VCaP (cell line): ENCODE measurements around the gene TMEM131.
A peak's percentile ranks its signal among the peaks of the same experiment; 100 is the strongest.
"Not testable (repeated sequence)": the region's sequence is repeated elsewhere in the genome, so short reads cannot be mapped to it uniquely, and the experiment has no call there.

Experiments used
- H3K27ac ChIP-seq: fragments of 450-650 bp; 2 replicates; pipeline ENCODE4 v1.5.1; 2017
- TF ChIP-seq, protein P1 (sequence below): fragments of 450-650 bp; conservative IDR thresholded peaks from 2 replicates; pipeline ENCODE4 v1.5.1; 2017; ENCODE audit warnings: mild to moderate bottlenecking, moderate library complexity

Gene TMEM131, protein sequence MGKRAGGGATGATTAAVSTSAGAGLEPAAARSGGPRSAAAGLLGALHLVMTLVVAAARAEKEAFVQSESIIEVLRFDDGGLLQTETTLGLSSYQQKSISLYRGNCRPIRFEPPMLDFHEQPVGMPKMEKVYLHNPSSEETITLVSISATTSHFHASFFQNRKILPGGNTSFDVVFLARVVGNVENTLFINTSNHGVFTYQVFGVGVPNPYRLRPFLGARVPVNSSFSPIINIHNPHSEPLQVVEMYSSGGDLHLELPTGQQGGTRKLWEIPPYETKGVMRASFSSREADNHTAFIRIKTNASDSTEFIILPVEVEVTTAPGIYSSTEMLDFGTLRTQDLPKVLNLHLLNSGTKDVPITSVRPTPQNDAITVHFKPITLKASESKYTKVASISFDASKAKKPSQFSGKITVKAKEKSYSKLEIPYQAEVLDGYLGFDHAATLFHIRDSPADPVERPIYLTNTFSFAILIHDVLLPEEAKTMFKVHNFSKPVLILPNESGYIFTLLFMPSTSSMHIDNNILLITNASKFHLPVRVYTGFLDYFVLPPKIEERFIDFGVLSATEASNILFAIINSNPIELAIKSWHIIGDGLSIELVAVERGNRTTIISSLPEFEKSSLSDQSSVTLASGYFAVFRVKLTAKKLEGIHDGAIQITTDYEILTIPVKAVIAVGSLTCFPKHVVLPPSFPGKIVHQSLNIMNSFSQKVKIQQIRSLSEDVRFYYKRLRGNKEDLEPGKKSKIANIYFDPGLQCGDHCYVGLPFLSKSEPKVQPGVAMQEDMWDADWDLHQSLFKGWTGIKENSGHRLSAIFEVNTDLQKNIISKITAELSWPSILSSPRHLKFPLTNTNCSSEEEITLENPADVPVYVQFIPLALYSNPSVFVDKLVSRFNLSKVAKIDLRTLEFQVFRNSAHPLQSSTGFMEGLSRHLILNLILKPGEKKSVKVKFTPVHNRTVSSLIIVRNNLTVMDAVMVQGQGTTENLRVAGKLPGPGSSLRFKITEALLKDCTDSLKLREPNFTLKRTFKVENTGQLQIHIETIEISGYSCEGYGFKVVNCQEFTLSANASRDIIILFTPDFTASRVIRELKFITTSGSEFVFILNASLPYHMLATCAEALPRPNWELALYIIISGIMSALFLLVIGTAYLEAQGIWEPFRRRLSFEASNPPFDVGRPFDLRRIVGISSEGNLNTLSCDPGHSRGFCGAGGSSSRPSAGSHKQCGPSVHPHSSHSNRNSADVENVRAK (N-terminal part only)

DNA sequence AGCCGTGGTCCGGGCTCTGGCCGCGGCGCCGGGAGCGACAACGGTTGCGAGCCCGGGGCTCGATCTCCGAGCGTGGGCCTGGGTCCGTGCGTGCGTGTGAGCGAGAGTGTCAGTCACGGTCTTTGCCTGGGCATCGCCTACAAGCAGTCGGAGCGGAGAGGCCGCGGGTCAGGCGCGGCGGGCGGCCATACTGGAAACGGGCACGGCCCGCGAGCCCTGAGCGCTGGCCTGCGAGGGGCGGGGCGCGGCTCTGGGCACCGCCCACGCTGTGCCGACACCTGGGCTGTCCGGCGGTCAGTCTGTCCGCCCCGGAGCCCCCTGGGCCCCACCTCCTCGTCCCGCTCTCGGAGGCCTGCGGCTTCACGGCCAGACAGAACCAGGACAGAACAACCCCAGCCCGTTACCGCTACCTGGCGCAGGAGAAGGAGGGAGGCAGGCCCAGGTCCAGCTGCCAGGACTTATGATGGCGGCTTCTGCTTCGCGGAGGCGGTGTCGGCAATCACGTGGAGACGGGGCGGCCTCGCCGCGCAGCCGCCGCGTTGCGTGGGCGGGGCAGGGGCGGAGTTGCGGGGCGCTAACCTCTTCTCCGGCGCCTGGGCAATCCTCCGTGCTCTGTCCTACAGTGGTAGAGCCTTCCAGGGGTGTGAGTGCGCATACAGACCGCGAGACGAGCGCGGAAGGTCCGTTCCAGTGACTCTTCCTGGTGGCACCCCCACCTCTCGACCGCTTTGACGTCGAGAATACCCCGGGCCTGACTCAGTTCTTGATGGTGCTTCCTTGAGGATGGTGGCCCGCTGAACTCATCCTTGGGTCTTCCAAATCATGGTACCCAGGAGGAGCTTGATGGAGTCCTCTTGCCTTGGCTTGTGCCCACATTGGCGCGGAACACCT, at the start of gene TMEM131:
Gene TMEM131, minus strand, starts transcription at position 215 of the 891 bp plus-strand sequence. CDS start 286 bp downstream, outside the sequence.
- TF ChIP-seq, protein P1, sequence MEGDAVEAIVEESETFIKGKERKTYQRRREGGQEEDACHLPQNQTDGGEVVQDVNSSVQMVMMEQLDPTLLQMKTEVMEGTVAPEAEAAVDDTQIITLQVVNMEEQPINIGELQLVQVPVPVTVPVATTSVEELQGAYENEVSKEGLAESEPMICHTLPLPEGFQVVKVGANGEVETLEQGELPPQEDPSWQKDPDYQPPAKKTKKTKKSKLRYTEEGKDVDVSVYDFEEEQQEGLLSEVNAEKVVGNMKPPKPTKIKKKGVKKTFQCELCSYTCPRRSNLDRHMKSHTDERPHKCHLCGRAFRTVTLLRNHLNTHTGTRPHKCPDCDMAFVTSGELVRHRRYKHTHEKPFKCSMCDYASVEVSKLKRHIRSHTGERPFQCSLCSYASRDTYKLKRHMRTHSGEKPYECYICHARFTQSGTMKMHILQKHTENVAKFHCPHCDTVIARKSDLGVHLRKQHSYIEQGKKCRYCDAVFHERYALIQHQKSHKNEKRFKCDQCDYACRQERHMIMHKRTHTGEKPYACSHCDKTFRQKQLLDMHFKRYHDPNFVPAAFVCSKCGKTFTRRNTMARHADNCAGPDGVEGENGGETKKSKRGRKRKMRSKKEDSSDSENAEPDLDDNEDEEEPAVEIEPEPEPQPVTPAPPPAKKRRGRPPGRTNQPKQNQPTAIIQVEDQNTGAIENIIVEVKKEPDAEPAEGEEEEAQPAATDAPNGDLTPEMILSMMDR: no peak
- peak within 1 kb of the TSS; percentile 98 for H3K27ac ChIP-seq

DNA sequence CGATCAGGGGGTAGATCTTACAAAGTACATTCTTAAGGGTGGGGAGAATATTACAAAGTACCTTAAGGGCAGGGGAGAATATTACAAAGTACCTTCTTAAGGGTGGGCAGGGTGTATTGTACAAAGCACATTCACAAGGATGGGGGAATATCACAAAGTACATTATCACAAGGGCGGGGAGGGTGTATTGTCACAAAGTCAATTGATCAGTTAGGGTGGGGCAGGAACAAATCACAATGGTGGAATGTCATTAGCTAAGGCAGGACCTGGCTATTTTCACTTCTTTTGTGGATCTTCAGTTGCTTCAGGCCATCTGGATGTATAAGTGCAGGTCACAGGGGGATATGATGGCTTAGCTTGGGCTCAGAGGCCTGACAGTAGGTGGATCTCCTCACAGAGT, 49.0 kb upstream of the TMEM131 start:
- not testable (repeated sequence) for H3K27ac ChIP-seq

DNA sequence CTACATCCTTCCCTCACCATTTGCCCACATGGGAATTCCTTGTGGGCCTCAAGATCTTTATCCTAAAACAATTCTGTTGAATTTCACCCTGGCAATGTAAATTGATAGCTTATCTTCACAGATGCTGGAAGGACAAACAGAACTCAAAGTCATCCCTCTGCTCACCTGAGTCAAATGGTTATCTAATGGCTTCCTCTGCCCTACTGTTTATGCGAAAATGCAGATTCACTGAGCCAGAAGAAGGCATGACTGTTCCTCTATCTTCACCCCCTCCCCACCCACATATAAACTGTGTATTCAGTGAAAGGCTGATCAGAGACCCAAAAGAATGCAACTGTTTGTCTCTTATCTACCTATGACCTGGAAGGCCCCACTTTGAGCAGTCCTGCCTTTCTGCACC, 47.4 kb upstream of the TMEM131 start:
- TF ChIP-seq, protein P1: no peak
- no peak overlapping the region for H3K27ac ChIP-seq

DNA sequence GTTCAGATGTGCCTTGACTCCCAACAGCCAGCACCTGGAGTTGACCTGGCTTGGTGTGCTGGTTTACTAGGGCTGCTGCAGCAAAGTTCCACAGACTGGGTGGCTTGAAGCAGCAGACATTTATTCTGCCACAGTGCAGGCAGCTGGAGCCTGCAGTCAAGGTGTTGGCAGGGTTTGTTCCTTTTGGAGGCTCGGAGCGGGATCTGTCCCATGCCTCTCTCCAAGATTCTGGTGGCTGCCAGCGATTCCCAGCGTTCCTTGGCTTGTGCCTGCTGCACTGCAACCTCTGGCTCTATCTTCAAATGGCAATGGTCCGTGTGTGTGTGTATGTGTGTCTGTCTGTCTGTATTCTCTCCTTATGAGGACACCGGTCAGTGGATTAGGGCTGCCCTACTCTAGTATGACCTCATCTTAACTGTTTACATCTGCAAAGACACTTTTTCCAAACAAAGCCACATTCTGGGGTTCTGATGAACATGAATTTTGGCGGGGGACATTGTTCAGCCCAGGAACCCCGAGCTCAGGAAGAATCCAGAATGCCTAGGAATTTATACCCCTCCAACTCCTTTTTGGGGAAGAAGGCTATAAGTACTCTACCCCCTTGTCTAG, 44.7 kb upstream of the TMEM131 start:
- no peak overlapping the region for H3K27ac ChIP-seq
- TF ChIP-seq, protein P1: no peak

DNA sequence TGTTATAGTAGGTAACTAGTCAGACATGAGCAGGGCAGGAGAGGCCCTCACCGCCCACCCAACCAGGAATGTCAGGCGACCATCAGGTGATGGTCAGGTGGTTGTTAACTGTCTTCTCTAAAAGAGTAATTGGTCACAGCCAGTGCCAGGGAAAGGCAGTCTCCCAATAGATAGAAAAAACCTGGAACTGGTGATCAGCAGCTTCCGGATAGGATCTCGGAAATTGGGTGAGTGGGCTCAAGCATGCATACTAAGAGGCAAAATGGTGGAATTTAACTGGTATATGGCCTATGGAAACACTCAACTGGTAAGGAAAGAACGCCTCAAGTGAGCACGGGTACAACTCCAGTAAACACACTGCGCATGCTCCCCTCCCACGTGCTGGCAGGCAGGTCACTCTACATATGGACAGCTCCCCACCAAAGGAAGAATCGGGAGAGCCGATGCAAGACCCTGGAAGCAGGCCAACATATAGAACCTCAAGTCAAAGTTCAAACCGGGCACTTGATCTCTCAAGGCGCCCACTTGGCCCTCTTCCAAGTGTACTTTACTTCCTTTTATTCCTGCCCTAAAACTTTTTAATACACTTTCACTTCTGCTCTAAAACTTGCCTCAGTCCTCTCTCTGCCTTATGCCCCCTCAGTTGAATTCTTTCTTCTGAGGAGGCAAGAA, 43.5 kb upstream of the TMEM131 start:
- TF ChIP-seq, protein P1: no peak
- H3K27ac ChIP-seq: peak overlapping the region; percentile 44; the same call in 1 of the 2 replicates

DNA sequence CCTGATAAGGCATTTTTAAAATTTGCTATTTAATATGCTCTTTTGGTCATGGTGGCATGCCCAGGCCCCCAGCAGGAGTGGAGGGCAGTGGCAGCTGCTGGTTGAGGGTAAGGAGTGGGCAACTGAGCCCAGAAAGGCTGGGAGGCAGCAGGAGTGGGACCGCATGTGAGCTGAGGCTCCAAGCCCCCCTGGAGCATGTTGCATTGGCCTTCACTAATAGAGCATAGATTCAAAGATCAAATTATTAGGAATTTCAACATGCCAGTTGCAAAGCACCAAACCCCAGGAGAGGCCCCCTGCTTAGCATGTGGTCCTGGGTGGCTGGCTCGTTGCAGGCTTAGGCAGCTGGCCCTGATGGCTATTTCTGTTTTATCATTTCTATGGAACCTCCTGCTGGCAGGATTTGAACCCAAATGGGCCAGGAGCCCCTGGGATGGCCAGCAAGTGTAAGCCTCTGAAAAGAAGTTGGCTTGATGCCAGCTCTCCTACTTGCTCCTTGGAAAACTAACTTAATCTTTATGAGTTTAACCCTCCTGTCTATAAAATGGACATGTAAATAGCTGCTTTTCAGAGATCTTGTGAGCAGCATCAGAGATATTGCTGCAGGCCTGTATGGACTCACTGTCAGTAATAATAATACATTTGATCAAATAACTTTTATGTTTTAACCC, 42.1 kb upstream of the TMEM131 start:
- H3K27ac ChIP-seq: peak overlapping the region; percentile 44; the same call in 1 of the 2 replicates
- TF ChIP-seq, protein P1: no peak
